Cerebellar nuclear complex (tissue), 1 donor: ENCODE data around the gene FGF11.

ENCODE experiments used
- DNase-seq, 2 experiments: peaks; one replicate each; lab custom pipeline; 2025; lab: John Stamatoyannopoulos, UW

FGF11 gene

GRCh38 chr17:7439462-7440112 is at the start of gene FGF11:
Gene FGF11 (plus strand): TSS chr17:7439512. CDS start chr17:7439621, 109 bp downstream.
- DNase-seq: no peak

- no peak for DNase-seq
Measured at GRCh38 chr17:7389924-7390910, 49.1 kb upstream of the FGF11 start.

- DNase-seq: no peak
Measured at GRCh38 chr17:7391307-7391706, 48.0 kb upstream of the FGF11 start.

DNA sequence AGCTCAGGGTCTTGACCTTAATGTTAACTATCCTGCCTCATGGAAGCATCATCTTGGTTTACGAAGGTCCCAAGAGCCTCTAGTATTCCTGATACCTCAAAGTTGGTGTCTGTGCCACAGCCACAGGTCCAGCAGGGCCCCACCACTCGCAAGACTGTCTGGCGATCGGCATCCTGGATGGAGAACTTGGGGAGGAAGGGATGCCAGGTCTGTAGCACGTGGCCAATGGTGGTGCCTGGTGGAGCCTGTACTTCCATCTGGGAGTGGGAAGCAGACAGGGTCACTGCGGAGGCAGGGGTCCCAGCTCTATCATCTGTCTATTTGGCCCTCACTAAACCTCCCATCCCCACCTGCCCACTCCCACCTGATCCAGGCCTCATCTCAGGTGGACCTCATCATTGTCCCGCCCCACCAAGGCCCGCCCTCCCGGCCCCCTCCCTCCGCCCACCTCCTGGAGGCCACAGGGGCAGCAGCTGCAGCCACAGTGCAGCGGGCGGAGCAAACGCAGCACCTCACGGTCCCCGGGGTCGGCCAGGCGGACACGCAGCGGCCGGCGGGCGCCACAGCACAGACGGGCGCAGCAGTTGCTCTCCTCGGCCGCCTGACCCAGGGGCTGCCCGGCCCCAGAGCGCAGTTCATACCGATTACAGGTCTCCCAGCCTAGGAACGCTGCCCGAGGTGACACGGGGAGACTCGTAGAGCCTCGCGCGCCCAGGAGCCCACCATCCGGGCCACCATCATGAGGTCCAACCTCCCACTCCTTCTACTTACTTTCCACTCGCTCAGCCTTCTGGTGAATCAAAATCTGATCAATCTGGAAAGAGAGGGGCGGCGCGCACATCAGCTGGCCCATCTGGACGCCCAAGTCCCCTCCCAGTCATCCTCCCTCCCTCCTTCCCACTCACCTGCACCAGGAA is 46.4 kb upstream of the FGF11 start:
- DNase-seq: no peak

DNA sequence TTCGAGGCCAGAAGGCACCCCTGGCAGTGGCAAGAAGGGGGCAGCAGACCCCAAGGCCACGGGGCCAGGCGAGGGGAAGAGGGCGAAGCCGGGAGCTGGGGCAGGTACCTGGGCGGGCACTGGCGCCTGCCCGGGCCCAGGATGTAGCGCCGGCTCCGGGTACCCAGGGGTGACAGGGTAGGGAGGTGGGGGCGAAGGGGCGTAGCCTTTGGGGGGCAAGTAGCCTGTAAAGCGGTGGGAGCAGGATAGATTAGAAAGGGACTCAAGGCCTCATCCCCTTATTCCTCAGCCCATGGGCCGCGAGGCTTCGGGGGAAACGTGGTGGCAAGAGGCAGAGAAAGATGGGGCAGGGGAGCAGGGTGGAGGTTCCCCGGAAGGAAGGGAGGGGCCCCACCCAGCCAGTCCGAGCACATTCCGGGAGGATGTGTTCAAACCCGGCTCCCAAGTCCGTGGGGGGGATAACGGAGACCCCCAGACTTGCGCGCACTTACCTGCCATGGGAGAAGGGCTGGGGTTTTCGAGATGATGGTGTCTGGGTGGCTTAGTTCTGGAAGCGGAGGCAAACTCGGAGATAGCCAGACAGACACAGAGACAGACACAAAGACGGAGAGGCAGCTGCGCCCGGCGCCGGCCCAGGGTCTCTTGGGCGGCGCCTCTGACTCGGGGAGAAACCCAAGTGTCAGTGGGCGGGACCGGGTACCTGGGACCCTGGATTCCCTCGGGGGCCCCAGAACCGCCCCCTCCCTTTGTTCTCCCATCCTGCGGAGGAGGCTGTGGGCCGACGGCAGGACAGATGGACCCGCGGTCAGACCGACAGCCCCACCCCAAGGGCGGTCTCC is 45.5 kb upstream of the FGF11 start:
- no peak for DNase-seq

DNA sequence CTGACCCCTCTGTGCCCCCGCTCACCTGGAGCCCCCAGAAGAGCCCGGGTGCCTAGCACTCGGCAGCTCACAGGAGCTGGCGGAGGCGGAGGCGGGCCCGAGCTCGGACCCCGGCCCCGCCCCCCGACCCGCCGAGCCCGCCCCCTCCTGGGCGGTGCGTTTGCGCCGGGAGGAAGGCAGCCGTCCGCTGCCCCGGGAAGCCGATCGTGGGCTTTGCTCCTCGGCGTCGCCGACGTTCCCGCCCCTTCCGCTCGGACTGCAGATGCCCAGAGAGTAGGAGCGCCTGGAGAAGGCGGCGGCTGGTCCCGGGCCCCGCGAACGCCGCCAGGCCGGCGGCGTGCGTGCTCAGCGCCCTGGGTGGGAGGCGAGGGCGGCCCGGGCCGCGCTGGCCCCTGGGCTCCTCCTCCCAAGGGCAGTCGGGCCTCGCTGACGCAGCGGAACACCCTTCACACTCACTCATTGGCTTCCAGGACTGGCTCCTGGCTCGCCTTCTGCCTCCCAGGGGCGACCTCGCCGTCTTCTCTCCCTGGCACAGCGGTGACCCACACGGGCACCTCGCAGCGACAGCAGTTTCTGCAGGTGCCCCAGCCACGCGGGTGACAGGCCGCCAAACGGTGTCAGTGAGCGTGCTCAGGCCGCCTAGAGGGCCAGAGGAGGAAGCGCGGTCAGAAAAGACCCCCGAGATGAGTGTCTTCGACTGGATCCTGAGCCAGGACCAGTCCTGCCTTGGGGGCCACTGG is 44.7 kb upstream of the FGF11 start, which contains the start of gene PLSCR3:
PLSCR3 (minus strand) TSS at position 74 of the 740 bp plus-strand sequence. CDS start 415 bp downstream, outside the sequence.
- peak in 1 of 2 experiments; percentile 46 for DNase-seq

DNA sequence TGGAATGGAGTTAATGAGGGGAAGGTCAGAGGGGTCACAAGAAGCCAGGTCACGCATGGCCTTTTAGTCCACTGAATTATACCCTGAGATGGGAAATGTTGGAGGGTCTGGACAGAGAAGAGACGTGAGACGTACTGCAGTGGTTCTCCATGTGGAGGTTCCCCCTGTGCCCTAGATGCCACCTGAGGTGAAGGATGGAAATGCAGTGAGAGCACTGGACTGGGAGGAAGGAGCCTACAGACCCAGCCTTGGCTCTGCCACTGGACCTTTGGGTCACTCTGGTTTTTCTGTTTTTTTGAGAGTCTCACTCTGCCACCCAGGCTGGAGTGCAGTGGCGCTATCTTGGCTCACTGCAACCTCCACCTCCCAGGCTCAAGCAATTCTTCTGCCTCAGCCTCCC is 43.2 kb upstream of the FGF11 start:
- DNase-seq: no peak

DNA sequence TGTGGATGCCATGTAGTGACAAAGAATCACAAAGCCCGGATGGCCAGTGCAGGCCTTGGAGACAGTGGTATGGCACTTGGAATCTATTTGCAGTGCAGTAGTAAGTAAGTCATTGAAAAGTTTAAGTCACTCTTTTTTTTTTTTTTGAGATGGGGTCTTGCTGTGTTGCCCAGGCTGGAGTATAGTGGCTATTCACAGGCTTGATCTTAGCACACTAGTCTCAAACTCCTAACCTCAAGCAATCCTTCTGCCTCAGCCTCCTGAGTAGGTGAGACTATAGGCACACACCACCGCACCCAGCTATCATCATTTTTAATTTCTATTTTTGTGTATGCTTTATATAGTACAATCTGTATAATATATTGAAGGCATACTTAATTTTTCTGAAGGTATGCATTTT is 40.7 kb upstream of the FGF11 start:
- DNase-seq: no peak

DNA sequence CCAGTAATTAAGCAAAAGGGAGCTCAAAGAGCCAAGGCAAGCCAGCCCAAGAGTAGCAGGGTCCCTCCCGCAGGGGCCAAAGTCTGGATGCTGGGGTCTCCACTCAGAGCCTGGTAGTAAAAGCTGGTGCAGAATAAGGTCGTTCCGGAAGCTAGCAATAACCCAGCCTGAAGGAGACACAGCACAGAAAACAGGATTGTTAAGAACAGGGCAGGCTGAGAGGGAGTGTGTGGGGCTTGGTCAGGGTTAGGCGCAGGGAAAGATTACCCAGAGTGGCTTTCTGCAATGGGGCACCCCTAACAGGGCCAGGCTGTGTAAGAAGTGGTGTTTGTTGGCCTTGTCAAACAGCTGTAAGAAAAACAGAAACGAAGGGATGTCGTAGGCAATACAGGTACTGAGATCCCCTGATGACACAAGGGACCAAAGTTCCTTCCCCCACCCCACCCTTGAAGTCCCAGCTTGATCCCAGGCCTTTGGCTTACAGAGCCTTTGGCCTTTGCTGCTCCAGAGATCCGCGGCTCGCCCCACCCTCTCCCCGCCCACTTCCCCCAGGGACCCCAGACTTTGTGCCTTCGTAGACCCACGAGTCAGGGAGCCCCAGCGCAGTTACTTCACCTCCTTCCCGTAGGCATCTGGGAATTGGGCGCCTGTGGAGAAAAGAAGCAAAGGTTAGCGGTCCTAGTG is 36.1 kb upstream of the FGF11 start:
- no peak for DNase-seq

GRCh38 chr17:7403727-7403976 is 35.7 kb upstream of the FGF11 start:
- DNase-seq: no peak

- DNase-seq: peak; percentile 93 to 94
Measured at GRCh38 chr17:7403977-7404736, 35.2 kb upstream of the FGF11 start, which contains the start of gene TMEM256. Gene TMEM256 (minus strand): TSS chr17:7404097. CDS start chr17:7404084, 13 bp downstream.

GRCh38 chr17:7404737-7405349 is 34.5 kb upstream of the FGF11 start:
- no peak for DNase-seq

GRCh38 chr17:7405350-7406234 is 33.7 kb upstream of the FGF11 start:
- DNase-seq: no peak

GRCh38 chr17:7406235-7406825 is 33.0 kb upstream of the FGF11 start:
- no peak for DNase-seq

GRCh38 chr17:7407082-7407481 is 32.2 kb upstream of the FGF11 start:
- no peak for DNase-seq

DNA sequence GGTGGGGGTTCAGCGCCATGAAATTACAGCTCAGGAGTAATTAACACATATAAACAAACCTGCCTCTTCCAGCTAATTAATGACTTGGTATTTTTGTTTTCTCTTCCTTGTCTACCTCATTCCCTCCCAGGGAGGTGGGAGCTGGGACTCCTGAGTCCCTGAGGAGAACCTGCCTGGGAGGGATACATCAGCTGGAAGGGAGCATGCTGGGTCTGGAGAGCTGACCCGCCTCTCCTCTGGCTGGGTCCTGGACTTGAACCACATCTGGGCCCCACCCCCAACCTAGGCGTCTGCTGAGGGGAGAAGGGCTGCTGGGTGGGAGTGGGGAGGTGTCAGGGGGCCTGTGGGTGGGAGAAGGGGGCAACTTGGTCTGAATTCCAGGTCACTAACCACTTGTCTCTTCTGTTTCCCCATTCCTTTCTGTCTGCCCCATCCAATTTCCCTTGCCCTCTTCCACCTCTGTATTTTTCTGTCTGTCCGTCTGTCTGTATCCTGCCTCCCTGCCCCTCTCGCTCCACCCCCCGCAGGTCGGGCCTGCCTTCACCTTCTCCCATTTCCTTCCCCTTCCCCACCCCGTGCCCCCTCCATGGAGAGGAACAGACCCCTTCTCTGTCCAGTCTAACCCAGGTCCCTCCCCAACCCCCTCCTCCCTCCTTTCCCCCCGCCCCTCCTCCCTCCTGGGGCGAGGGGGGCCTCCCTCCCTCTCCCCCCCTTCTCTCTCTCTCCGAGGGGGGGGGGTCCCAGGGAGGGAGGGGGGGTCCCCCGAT is 31.6 kb upstream of the FGF11 start, which contains the start of gene NLGN2:
NLGN2 (plus strand) TSS at position 361 of the 767 bp plus-strand sequence. CDS start 411 bp downstream, outside the sequence.
- no peak for DNase-seq
